Prostate gland (tissue), 2 donors: ENCODE data around the gene SH2D1B.

Experiments
- CTCF ChIP-seq, 4 experiments: fragments of 200-600 bp in 2 of 4; fragments of 450-650 bp in 2 of 4; sonication (generic) in 2 of 4; IDR thresholded peaks; 1 replicate in 3 of 4; 2 replicates in 1 of 4; pipeline ENCODE4 v1.5.1; 2016 to 2019; ENCODE audit warnings: antibody characterized with exemption in 4 of 4, mild to moderate bottlenecking in 2 of 4, moderate library complexity in 2 of 4
- POLR2A ChIP-seq: fragments of 450-650 bp; IDR thresholded peaks from one replicate; pipeline ENCODE4 v1.6.1; 2016; ENCODE audit warnings: antibody characterized with exemption, mild to moderate bottlenecking
- POLR2AphosphoS5 ChIP-seq: sonication (generic); formaldehyde crosslinking; IDR thresholded peaks from one replicate; pipeline ENCODE4 v1.6.1; 2017; ENCODE audit warnings: antibody characterized with exemption

DNA sequence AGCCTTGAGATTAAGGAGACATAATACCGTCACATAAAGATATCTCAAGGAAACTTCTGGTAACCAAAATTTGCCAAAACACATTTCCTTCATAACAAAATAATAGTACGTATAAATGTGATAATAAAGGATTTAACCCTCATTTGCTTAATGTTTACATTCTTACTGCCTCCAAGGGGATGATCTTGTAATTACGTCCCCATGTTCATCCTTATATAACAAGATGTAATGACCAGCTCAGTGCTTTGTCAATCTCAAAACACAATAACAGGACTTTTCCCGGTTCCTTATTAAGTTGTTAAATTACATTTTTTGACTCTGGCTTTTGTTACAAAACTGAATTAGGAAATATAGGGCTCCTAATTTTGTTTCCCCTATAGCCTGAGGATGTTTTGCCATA is 44.4 kb upstream of the SH2D1B start:
- TF ChIP-seq CTCF (IDR thresholded peaks at IDR 0.05) (no peak), POLR2A (no peak), POLR2AphosphoS5 (no peak)
